ENCODE data around the gene STPG3. TPM values are rescaled to one million over a fixed set of nuclear protein-coding genes. Genes with fewer than 3 reads are reported as not detected.

The STPG3 gene
- total and polyA plus RNA-seq, 2 of the 8 experiments (the other 6 are each of a cell fraction or from before 2014, with no cell fraction given): not detected

DNA sequence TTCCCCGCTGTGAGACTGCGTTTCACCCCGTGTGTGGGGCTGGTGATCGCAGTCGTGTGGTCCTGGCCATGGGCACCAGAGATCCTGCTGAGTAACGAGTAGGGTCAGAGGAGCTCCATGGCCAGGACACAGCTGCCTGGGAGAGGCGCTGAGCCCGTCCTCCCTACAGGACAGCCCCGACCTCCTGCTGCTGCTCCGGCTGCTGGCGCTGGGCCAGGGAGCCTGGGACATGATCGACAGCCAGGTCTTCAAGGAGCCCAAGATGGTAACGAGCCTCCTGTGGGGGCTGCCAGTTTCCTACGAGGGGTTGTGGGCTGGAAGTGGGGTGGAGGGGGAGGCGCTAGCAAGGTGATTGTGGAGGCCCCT is 15.1 kb downstream of the STPG3 start:
- 98% methylated on average over 9 of the region's 15 CpGs; no CpG with 5 or more reads in 1 of the 2 experiments for WGBS, 2 experiments (ENCODE audit: extremely low coverage in 1 of 2, insufficient coverage in 1 of 2, insufficient read length in 1 of 2, insufficient replicate concordance in 2 of 2, low coverage in 1 of 2, low lambda C conversion rate in 2 of 2, missing lambda C conversion rate in 1 of 2)
- Histone ChIP-seq H3K36me3 (ENCODE audit: control insufficient read depth in 2 of 4, insufficient read depth in 4 of 4, low read length in 3 of 4) (peaks cover 6 to 37% (median 22%) of the 10 kb centered on the region in 4 experiments), H3K56ac (replicated peaks; ENCODE audit: insufficient read length, low read depth, low read length) (no peak overlapping the region), H2BK12ac (ENCODE audit: low read depth, low read length) (no peak overlapping the region), H3K9ac (replicated peaks in 1 of 4; ENCODE audit: extremely low read depth in 1 of 4, low read depth in 3 of 4, low read length in 3 of 4) (no peak overlapping the region), H4K5ac (ENCODE audit: insufficient read length, low read depth, low read length) (no peak overlapping the region), H2BK20ac (ENCODE audit: low read length) (no peak overlapping the region), H2AFZ (ENCODE audit: low read length) (no peak overlapping the region), H2BK15ac (ENCODE audit: low read length) (no peak overlapping the region), H3K14ac (ENCODE audit: insufficient read length) (no peak overlapping the region), H3K9me3 (ENCODE audit: insufficient read depth in 2 of 2, low read depth in 1 of 2, low read length in 1 of 2) (no peaks in the 10 kb centered on the region), H3K23me2 (ENCODE audit: low read depth, low read length) (no peaks in the 10 kb centered on the region), H2BK5ac (ENCODE audit: low read depth, low read length) (no peak overlapping the region), H2BK120ac (replicated peaks; ENCODE audit: low read depth, low read length) (no peak overlapping the region), H3K4me3 (ENCODE audit: extremely low read depth in 1 of 4, insufficient read depth in 2 of 4, low read depth in 3 of 4, low read length in 4 of 4) (no peak overlapping the region), H3K18ac (ENCODE audit: extremely low read depth, low read length) (no peak overlapping the region), H3K4ac (replicated peaks; ENCODE audit: insufficient read length, low read depth, low read length) (no peak overlapping the region), H3K79me1 (ENCODE audit: low read depth, low read length) (no peaks in the 10 kb centered on the region), H3K79me2 (ENCODE audit: control insufficient read depth in 1 of 2, insufficient read depth in 2 of 2, low read length in 2 of 2) (no peaks in the 10 kb centered on the region), H4K91ac (replicated peaks; ENCODE audit: insufficient read length, low read length) (no peak overlapping the region), H3K23ac (ENCODE audit: insufficient read length) (no peak overlapping the region), H3K27ac (ENCODE audit: low read depth, low read length) (no peak overlapping the region), H3K27me3 (replicated peaks in 1 of 4; ENCODE audit: control insufficient read depth in 3 of 4, extremely low read depth in 1 of 4, insufficient read depth in 3 of 4, low read length in 3 of 4) (no peaks in the 10 kb centered on the region), H4K8ac (ENCODE audit: extremely low read depth, insufficient read depth, low read length) (no peak overlapping the region), H4K20me1 (replicated peaks in 1 of 2; ENCODE audit: control insufficient read depth in 1 of 2, insufficient read depth in 2 of 2, low read length in 2 of 2) (peaks cover 0 to 10% of the 10 kb centered on the region in 2 experiments), H2AK5ac (ENCODE audit: low read depth, low read length) (no peak overlapping the region), H3K4me2 (ENCODE audit: insufficient read depth in 1 of 2, low read depth in 2 of 2, low read length in 2 of 2) (no peak overlapping the region), H3K4me1 (replicated peaks in 1 of 4; ENCODE audit: control insufficient read depth in 3 of 4, insufficient read depth in 4 of 4, low read length in 3 of 4) (no peaks in the 10 kb centered on the region)
- POLR2A ChIA-PET (ENCODE audit: partially characterized antibody): interaction anchor here (1.2 to 69.9 kb wide), 3 partner anchors 9 to 137 kb away, joined by 3 to 1462 read pairs (median 1462); partner anchors contain the start of genes CYSRT1, NDOR1, NELFB and RNF208
- TF ChIP-seq GABPA (IDR thresholded peaks at IDR 0.05; ENCODE audit: borderline replicate concordance, insufficient read depth, low read length): no peak
- no peak for TF ChIP-seq FOSL1 (IDR thresholded peaks at IDR 0.05; ENCODE audit: insufficient read depth, low read depth, low read length)
- CTCF ChIA-PET (ENCODE audit: partially characterized antibody): interaction anchor here (1.7 to 2.6 kb wide), 5 partner anchors 8 to 30 kb away, joined by 4 to 11 read pairs (median 5); no protein-coding TSS in a partner anchor
- no peak for DNase-seq (ENCODE audit: low read depth in 1 of 2, low spot score in 2 of 2)
- no peak for FAIRE-seq

Data from H1 (cell line).